HL-60 (cell line): ENCODE measurements around the gene CELF1.

ENCODE experiments used
- DNase-seq, 2 experiments: peaks; one replicate each; pipeline ENCODE4 v3.0.0-alpha.2; 2010 to 2020; ENCODE audit warnings: low read depth in 1 of 2, low spot score in 1 of 2
- H3K27ac ChIP-seq: fragments of 250-450 bp; sonication (Bioruptor Pico); replicated peaks from 2 replicates; pipeline ENCODE4 v1.5.1; 2020; ENCODE audit warnings: mild to moderate bottlenecking, moderate library complexity
- H3K27me3 ChIP-seq: fragments of 250-450 bp; sonication (Bioruptor Pico); 2 replicates; pipeline ENCODE4 v1.5.1; 2021; ENCODE audit warnings: mild to moderate bottlenecking, moderate library complexity; ENCODE audit not compliant: insufficient read depth, poor library complexity, severe bottlenecking
- H3K4me3 ChIP-seq: replicated peaks from 2 replicates; pipeline ENCODE4 v1.5.1; 2011; ENCODE audit warnings: mild to moderate bottlenecking, control low read depth, low read length; ENCODE audit not compliant: insufficient read depth
- CTCF ChIP-seq: IDR thresholded peaks from one replicate; pipeline ENCODE4 v1.5.1; 2011; ENCODE audit warnings: low read length, control low read depth, inconsistent platforms; ENCODE audit not compliant: insufficient read depth
- GABPA ChIP-seq: IDR thresholded peaks from 2 replicates; pipeline ENCODE4 v1.6.1; 2012; ENCODE audit warnings: low read depth
- POLR2AphosphoS5 ChIP-seq: IDR thresholded peaks from 2 replicates; pipeline ENCODE4 v1.6.1; 2012; ENCODE audit warnings: low read depth
- SPI1 ChIP-seq: IDR thresholded peaks from 2 replicates; pipeline ENCODE4 v1.6.1; 2012; ENCODE audit warnings: low read depth, mild to moderate bottlenecking, borderline replicate concordance
- TF ChIP-seq, protein P1 (sequence below): IDR thresholded peaks from 2 replicates; pipeline ENCODE4 v1.6.1; 2012; ENCODE audit warnings: low read depth; ENCODE audit not compliant: insufficient replicate concordance

CELF1 gene

GRCh38 chr11:47470671-47471070 is 82.3 kb downstream of the CELF1 start:
- H3K27ac ChIP-seq: no peak overlapping the region
- H3K4me3 ChIP-seq: no peak overlapping the region
- no peaks in the 10 kb centered on the region for H3K27me3 ChIP-seq
- TF ChIP-seq SPI1 (no peak), GABPA (no peak), CTCF (no peak), POLR2AphosphoS5 (no peak)
- TF ChIP-seq, protein P1, sequence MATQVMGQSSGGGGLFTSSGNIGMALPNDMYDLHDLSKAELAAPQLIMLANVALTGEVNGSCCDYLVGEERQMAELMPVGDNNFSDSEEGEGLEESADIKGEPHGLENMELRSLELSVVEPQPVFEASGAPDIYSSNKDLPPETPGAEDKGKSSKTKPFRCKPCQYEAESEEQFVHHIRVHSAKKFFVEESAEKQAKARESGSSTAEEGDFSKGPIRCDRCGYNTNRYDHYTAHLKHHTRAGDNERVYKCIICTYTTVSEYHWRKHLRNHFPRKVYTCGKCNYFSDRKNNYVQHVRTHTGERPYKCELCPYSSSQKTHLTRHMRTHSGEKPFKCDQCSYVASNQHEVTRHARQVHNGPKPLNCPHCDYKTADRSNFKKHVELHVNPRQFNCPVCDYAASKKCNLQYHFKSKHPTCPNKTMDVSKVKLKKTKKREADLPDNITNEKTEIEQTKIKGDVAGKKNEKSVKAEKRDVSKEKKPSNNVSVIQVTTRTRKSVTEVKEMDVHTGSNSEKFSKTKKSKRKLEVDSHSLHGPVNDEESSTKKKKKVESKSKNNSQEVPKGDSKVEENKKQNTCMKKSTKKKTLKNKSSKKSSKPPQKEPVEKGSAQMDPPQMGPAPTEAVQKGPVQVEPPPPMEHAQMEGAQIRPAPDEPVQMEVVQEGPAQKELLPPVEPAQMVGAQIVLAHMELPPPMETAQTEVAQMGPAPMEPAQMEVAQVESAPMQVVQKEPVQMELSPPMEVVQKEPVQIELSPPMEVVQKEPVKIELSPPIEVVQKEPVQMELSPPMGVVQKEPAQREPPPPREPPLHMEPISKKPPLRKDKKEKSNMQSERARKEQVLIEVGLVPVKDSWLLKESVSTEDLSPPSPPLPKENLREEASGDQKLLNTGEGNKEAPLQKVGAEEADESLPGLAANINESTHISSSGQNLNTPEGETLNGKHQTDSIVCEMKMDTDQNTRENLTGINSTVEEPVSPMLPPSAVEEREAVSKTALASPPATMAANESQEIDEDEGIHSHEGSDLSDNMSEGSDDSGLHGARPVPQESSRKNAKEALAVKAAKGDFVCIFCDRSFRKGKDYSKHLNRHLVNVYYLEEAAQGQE: no peak
- DNase-seq: no peak

DNA sequence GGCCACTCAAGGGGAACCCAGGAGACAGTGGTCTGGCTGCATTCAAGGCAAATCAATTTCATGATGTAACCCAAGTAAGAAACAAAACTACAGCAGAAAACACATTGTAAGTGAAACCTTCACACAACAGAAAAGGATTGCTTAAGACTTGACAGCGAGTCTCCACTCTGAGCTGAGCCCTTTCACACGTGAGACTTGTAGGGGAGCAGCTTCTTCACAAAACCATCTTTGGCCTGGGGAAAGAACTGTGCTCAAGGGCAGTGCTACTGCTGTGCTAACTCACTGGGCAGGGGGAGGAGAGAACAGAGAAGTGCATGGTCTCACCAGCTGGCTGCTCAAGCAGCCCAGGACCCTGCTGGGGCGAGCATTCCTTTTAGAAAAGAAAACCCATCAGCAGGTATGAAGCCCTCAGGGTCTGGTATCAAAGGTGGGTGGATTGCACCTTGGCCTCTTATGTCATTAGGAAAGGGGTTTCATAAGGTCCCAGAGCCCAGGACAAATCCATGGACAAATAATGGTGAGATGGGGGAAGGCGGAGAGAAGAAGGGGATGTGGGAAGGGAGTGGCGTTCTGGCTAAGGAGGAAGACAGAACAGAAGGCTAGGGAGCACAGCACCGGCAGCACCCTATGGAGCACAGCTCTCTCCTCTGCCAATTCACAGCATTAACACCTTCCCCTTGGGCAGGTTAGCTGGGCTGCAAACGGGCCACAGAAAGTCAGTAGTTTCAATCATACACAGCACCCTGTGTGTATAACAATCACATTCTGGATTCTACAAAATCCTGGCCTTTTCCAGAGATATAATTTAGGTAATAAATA is 83.4 kb downstream of the CELF1 start:
- H3K27ac ChIP-seq: no peak overlapping the region
- TF ChIP-seq POLR2AphosphoS5 (no peak), CTCF (no peak), SPI1 (no peak)
- TF ChIP-seq, protein P1: no peak
- DNase-seq: no peak

DNA sequence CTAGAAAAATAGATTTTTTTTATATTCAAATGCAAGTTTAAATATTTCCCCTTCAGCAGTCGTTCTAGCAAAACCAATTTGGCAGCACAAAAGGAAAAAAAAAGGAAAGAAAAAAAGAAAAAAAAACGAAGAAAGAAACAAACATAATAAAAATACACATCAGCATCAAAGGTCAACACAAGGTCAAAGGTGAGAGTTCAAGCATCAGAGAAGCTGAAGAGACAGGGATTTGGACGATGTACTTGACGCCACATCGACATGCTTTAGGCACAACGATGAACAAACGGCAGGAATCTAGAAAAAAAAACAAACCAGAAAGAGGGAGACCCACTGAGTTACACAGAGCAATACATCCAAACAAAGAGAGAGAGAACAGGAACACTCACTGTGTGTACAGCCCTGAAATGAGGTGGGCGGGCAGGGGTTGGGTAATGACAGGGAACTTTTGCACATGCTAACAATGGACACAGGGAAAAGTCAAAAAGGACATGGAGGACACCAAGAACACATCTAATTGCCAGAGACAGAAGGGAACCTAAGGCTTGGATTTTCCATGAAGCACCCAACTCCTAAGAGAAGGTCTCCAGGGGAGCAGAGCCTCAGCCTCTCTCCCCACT is 84.2 kb downstream of the CELF1 start:
- no peak for DNase-seq
- Histone ChIP-seq H3K4me3 (no peak overlapping the region), H3K27me3 (no peaks in the 10 kb centered on the region), H3K27ac (no peak overlapping the region)
- TF ChIP-seq GABPA (no peak), POLR2AphosphoS5 (no peak)

More for the DNA sequence above, 83.4 kb downstream of the CELF1 start:
- H3K4me3 ChIP-seq: no peak overlapping the region
- no peaks in the 10 kb centered on the region for H3K27me3 ChIP-seq

DNA sequence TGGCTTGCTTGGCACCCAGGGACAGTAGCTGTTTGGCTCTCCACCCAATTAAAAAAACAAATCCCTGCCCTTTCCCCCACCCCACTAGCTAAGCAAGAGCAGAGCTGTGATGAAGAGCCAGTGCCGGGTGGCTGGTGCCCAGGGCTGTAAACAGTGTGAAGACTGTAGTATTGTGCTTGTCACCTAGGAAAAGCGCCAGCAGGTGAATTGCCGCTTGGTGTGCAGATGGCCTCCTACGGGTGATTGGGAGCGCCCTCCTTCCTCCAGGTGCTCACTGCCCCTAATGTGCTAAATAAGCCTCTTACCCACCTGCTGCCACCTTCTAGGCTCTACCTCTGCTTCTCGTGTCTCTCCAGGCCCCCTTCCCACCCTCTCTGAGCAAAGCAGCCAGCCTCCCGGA is 85.6 kb downstream of the CELF1 start:
- H3K27ac ChIP-seq: no peak overlapping the region
- no peak for DNase-seq

More for the DNA sequence above, 85.6 kb downstream of the CELF1 start:
- Histone ChIP-seq H3K27me3 (no peaks in the 10 kb centered on the region), H3K4me3 (no peak overlapping the region)
- TF ChIP-seq, protein P1: no peak
- TF ChIP-seq CTCF (no peak), GABPA (no peak), SPI1 (no peak), POLR2AphosphoS5 (no peak)
